GM12878 (cell line): Measurements from ENCODE around the gene PCSK6.

Experiments
- CTCF ChIP-seq, 3 experiments: IDR thresholded peaks in 2 of 3; conservative IDR thresholded peaks in 1 of 3; 2 replicates each; pipeline ENCODE4 v1.5.1; 2011; ENCODE audit warnings: low read depth in 3 of 3, low read length in 3 of 3, mild to moderate bottlenecking in 3 of 3, control low read depth in 2 of 3, moderate library complexity in 2 of 3, inconsistent platforms in 1 of 3, mixed read lengths in 1 of 3; ENCODE audit not compliant: control insufficient read depth in 2 of 3, insufficient read depth in 1 of 3; ENCODE audit errors: extremely low read depth in 1 of 3
- FOXM1 ChIP-seq: IDR thresholded peaks from 2 replicates; pipeline ENCODE4 v1.6.1; 2012; ENCODE audit warnings: low read depth, mild to moderate bottlenecking, inconsistent platforms, low read length, moderate library complexity
- POLR2AphosphoS5 ChIP-seq: IDR thresholded peaks from 2 replicates; pipeline ENCODE4 v1.6.1; 2011; ENCODE audit warnings: mild to moderate bottlenecking, low read length, inconsistent platforms

- TF ChIP-seq POLR2AphosphoS5 = no peak
- no peak for TF ChIP-seq CTCF (IDR thresholded peaks at IDR 0.05 in 2 of 3, conservative IDR thresholded peaks at IDR 0.05 in 1 of 3; ENCODE audit: control insufficient read depth in 2 of 3, extremely low read depth in 1 of 3, insufficient read depth in 1 of 3, low read depth in 3 of 3, low read length in 3 of 3)
- TF ChIP-seq FOXM1 = no peak
Measured at GRCh38 chr15:101371081-101371480, 118.4 kb downstream of the PCSK6 start.
